GM12878 (cell line): ENCODE data around the gene STK10. TPM values are rescaled to one million over a fixed set of nuclear protein-coding genes. Genes with fewer than 3 reads are reported as not detected.

Source experiments
- ASH2L ChIP-seq: fragments of 300-600, 200-600 bp; sonication (generic); IDR thresholded peaks from 2 replicates; pipeline ENCODE4 v1.6.1; 2017; ENCODE audit warnings: low read depth, mild to moderate bottlenecking, borderline replicate concordance
- CEBPB ChIP-seq, 2 experiments: fragments of 150-350 bp in 1 of 2; IDR thresholded peaks; 2 replicates each; pipeline ENCODE4 v1.6.1; 2012 to 2014; ENCODE audit warnings: low read depth in 2 of 2, low read length in 2 of 2, borderline replicate concordance in 1 of 2, inconsistent platforms in 1 of 2
- E2F8 ChIP-seq: fragments of 450-650 bp; IDR thresholded peaks from 2 replicates; pipeline ENCODE4 v1.6.1; 2018; ENCODE audit warnings: mild to moderate bottlenecking, low read depth, moderate library complexity; ENCODE audit not compliant: partially characterized antibody
- HDAC6 ChIP-seq: fragments of 200-600 bp; sonication (generic); IDR thresholded peaks from one replicate; pipeline ENCODE4 v1.8.0; 2017; ENCODE audit warnings: antibody characterized with exemption; ENCODE audit not compliant: unreplicated experiment
- HDGF ChIP-seq: fragments of 450-650 bp; IDR thresholded peaks from 2 replicates; pipeline ENCODE4 v1.6.1; 2016; ENCODE audit warnings: antibody characterized with exemption
- IRF5 ChIP-seq: fragments of 450-650 bp; IDR thresholded peaks from 2 replicates; pipeline ENCODE4 v1.6.1; 2017; ENCODE audit warnings: borderline replicate concordance
- MTA2 ChIP-seq: fragments of 450-650 bp; IDR thresholded peaks from 2 replicates; pipeline ENCODE4 v1.6.1; 2016; ENCODE audit warnings: low read depth, mild to moderate bottlenecking, moderate library complexity
- MXI1 ChIP-seq: fragments of 150-350 bp; IDR thresholded peaks from 2 replicates; pipeline ENCODE4 v1.6.1; 2011; ENCODE audit warnings: low read depth, mild to moderate bottlenecking, inconsistent platforms, low read length, improper control_type of control experiment
- NR2C2 ChIP-seq: IDR thresholded peaks from 2 replicates; pipeline ENCODE4 v1.6.1; 2011; ENCODE audit warnings: borderline replicate concordance, low read depth; ENCODE audit not compliant: control insufficient read depth, insufficient read length
- PAX8 ChIP-seq: fragments of 450-650 bp; IDR thresholded peaks from 2 replicates; pipeline ENCODE4 v1.6.1; 2017; ENCODE audit warnings: mild to moderate bottlenecking, moderate library complexity
- POU2F2 ChIP-seq: IDR thresholded peaks from 3 replicates; pipeline ENCODE4 v1.6.1; 2011; ENCODE audit warnings: low read depth, mild to moderate bottlenecking, low read length, borderline replicate concordance
- RB1 ChIP-seq: fragments of 450-650 bp; formaldehyde crosslinking; IDR thresholded peaks from 2 replicates; pipeline ENCODE4 v1.6.1; 2017; ENCODE audit warnings: mild to moderate bottlenecking, borderline replicate concordance
- RFX5 ChIP-seq: IDR thresholded peaks from 2 replicates; pipeline ENCODE4 v1.6.1; 2011; ENCODE audit warnings: low read depth, low read length, improper control_type of control experiment
- SIX5 ChIP-seq: IDR thresholded peaks from 2 replicates; pipeline ENCODE4 v1.6.1; 2011; ENCODE audit warnings: mild to moderate bottlenecking, low read depth, low read length, moderate library complexity; ENCODE audit not compliant: severe bottlenecking
- SREBF1 ChIP-seq: IDR thresholded peaks from 2 replicates; pipeline ENCODE4 v1.6.1; 2012; ENCODE audit warnings: mild to moderate bottlenecking, low read length
- SUPT20H ChIP-seq: IDR thresholded peaks from 2 replicates; pipeline ENCODE4 v1.6.1; 2011; ENCODE audit warnings: low read depth, mild to moderate bottlenecking, low read length, moderate library complexity, borderline replicate concordance; ENCODE audit not compliant: control insufficient read depth
- TARDBP ChIP-seq: IDR thresholded peaks from 2 replicates; pipeline ENCODE4 v1.6.1; 2016; ENCODE audit warnings: borderline replicate concordance
- TCF7 ChIP-seq: IDR thresholded peaks from 2 replicates; pipeline ENCODE4 v1.6.1; 2014; ENCODE audit warnings: antibody characterized with exemption, borderline replicate concordance
- ZNF207 ChIP-seq: fragments of 450-650 bp; IDR thresholded peaks from 2 replicates; pipeline ENCODE4 v1.6.1; 2014; ENCODE audit warnings: antibody characterized with exemption, mild to moderate bottlenecking, borderline replicate concordance
- ZNF217 ChIP-seq: fragments of 450-650 bp; IDR thresholded peaks from 2 replicates; pipeline ENCODE4 v1.6.1; 2017; ENCODE audit warnings: antibody characterized with exemption, mild to moderate bottlenecking
- ZNF592 ChIP-seq: fragments of 450-650 bp; IDR thresholded peaks from 2 replicates; pipeline ENCODE4 v1.6.1; 2017; ENCODE audit warnings: mild to moderate bottlenecking, moderate library complexity
- polyA plus RNA-seq, 11 experiments: library from polyadenylated mRNA; depleted of rRNA in 4 of 11; unstranded in 6 of 11; stranded (reverse) in 5 of 11; fragments of >200 nt; fragmentation: Nextera tagmentation in 4 of 11; fragmentation: Illumina TruSeq in 1 of 11; extraction: Ambion mirVana in 4 of 11; extraction: Trizol in 1 of 11; gene quantifications; 1 replicate in 1 of 11; 2 replicates in 10 of 11; pipeline versions ENCODE4 v1.2.1 to v1.2.3, GENCODE V29; 2011 to 2016; ENCODE audit warnings: inconsistent platforms in 2 of 11, missing spikeins in 2 of 11, low read depth in 1 of 11
- total RNA-seq, 4 experiments: library from RNA; depleted of rRNA in 3 of 4; stranded (reverse); fragments of >200 nt in 3 of 4; fragmentation: Illumina TruSeq in 1 of 4; extraction: Trizol in 1 of 4; gene quantifications; 2 replicates each; pipeline versions ENCODE4 v1.2.1 to v1.2.3, GENCODE V29; 2013 to 2021

STK10 gene
- total and polyA plus RNA-seq, 10 of the 15 experiments (the other 5 are each of a cell fraction or from before 2014, with no cell fraction given) = 14.2 to 96.4 (median 50.6) TPM

GRCh38 chr5:172235132-172235780, 47.2 kb upstream of the STK10 start (continued):
- no peak for TF ChIP-seq E2F8
- TF ChIP-seq ASH2L = no peak
- TF ChIP-seq RB1 = no peak
- TF ChIP-seq HDAC6 = no peak
- peak; percentile 47; the same call in 1 of the 2 replicates for TF ChIP-seq TCF7
- no peak for TF ChIP-seq NR2C2
- TF ChIP-seq SUPT20H = no peak
- TF ChIP-seq PAX8 = no peak
- no peak for TF ChIP-seq HDGF
- TF ChIP-seq SIX5 = no peak
- no peak for TF ChIP-seq ZNF207
- TF ChIP-seq CEBPB (IDR thresholded peaks at IDR 0.05; ENCODE audit: borderline replicate concordance in 1 of 2, low read depth in 2 of 2, low read length in 2 of 2) = no peak
- TF ChIP-seq ZNF217 = 0 out of 2 replicates have a peak, but pooled peaks have one; percentile 66
- TF ChIP-seq MXI1 = no peak
- TF ChIP-seq ZNF592 = no peak
- no peak for TF ChIP-seq TARDBP
- TF ChIP-seq RFX5 = no peak
- no peak for TF ChIP-seq SREBF1
- TF ChIP-seq POU2F2 = no peak
- no peak for TF ChIP-seq IRF5
- peak; percentile 52; the same call in 1 of the 2 replicates for TF ChIP-seq MTA2
